Neural cell (in vitro differentiated cells): ENCODE results near the gene SFXN4. TPM values are rescaled to one million over a fixed set of nuclear protein-coding genes. Genes with fewer than 3 reads are reported as not detected.
"Not testable (repeated sequence)": the region's sequence is repeated elsewhere in the genome, so short reads cannot be mapped to it uniquely, and the experiment has no call there.

Experiments used
- H2AFZ ChIP-seq: fragments of 200-600, 300-800 bp; sonication (generic), shearing (Covaris generic); 2 replicates; pipeline ENCODE4 v1.6.0; 2014; ENCODE audit warnings: low read depth, mild to moderate bottlenecking, antibody characterized with exemption, low read length, moderate library complexity
- H3F3A ChIP-seq: fragments of 200-600 bp; shearing (Covaris generic); 2 replicates; pipeline ENCODE4 v1.6.1; 2016; ENCODE audit warnings: mild to moderate bottlenecking, moderate library complexity, mixed read lengths, antibody characterized with exemption, low read length; ENCODE audit not compliant: insufficient read depth, poor library complexity, severe bottlenecking
- H3K27ac ChIP-seq: fragments of 200-600, 300-800 bp; sonication (generic), shearing (Covaris generic); 2 replicates; pipeline ENCODE4 v1.5.1; 2014; ENCODE audit warnings: mild to moderate bottlenecking, low read length, moderate library complexity
- H3K27me3 ChIP-seq: fragments of 300-800, 200-600 bp; sonication (generic), shearing (Covaris generic); 2 replicates; pipeline ENCODE4 v1.6.0; 2014; ENCODE audit warnings: mild to moderate bottlenecking, low read depth, low read length, moderate library complexity; ENCODE audit not compliant: insufficient read depth
- H3K36me3 ChIP-seq: fragments of 300-800, 200-600 bp; sonication (generic), shearing (Covaris generic); 2 replicates; pipeline ENCODE4 v1.5.1; 2014; ENCODE audit warnings: mild to moderate bottlenecking, antibody characterized with exemption, low read length, moderate library complexity; ENCODE audit not compliant: insufficient read depth
- H3K4me2 ChIP-seq: fragments of 300-800, 200-600 bp; sonication (generic), shearing (Covaris generic); 2 replicates; pipeline ENCODE4 v1.6.0; 2014; ENCODE audit warnings: mild to moderate bottlenecking, low read length
- H3K4me3 ChIP-seq: fragments of 300-800, 200-600 bp; sonication (generic), shearing (Covaris generic); 2 replicates; pipeline ENCODE4 v1.5.1; 2014; ENCODE audit warnings: mild to moderate bottlenecking, low read length, moderate library complexity
- H3K79me2 ChIP-seq: fragments of 200-600 bp; shearing (Covaris generic); replicated peaks from 2 replicates; pipeline ENCODE4 v1.6.0; 2014; ENCODE audit warnings: mild to moderate bottlenecking, low read length, moderate library complexity; ENCODE audit not compliant: insufficient read depth
- H3K9ac ChIP-seq: fragments of 300-800, 200-600 bp; sonication (generic), shearing (Covaris generic); 2 replicates; pipeline ENCODE4 v1.6.1; 2016; ENCODE audit warnings: mild to moderate bottlenecking, low read length, mixed read lengths
- H3K9me2 ChIP-seq: fragments of 200-600 bp; shearing (Covaris generic); 2 replicates; pipeline ENCODE4 v1.6.1; 2016; ENCODE audit warnings: mild to moderate bottlenecking, low read length, mixed read lengths; ENCODE audit not compliant: insufficient read depth
- H3K9me3 ChIP-seq: fragments of 200-600, 300-800 bp; sonication (generic), shearing (Covaris generic); 2 replicates; pipeline ENCODE4 v1.6.1; 2016; ENCODE audit warnings: mild to moderate bottlenecking, mixed run types, low read length, moderate library complexity, mixed read lengths
- H4K20me1 ChIP-seq: fragments of 200-600 bp; shearing (Covaris generic); 2 replicates; pipeline ENCODE4 v1.6.1; 2016; ENCODE audit warnings: mild to moderate bottlenecking, mixed run types; ENCODE audit not compliant: insufficient read depth
- EP300 ChIP-seq: fragments of 450-650 bp; conservative IDR thresholded peaks from 2 replicates; pipeline ENCODE4 v1.6.1; 2014; ENCODE audit warnings: antibody characterized with exemption, mild to moderate bottlenecking, moderate library complexity; ENCODE audit not compliant: poor library complexity, severe bottlenecking
- EZH2 ChIP-seq: fragments of 200-600, 300-800 bp; shearing (Covaris generic), sonication (generic); IDR thresholded peaks from 2 replicates; pipeline ENCODE4 v1.6.1; 2014; ENCODE audit warnings: antibody characterized with exemption, low read length, borderline replicate concordance, mild to moderate bottlenecking; ENCODE audit not compliant: insufficient read depth, poor library complexity, severe bottlenecking
- MXI1 ChIP-seq: fragments of 450-650 bp; conservative IDR thresholded peaks from 2 replicates; pipeline ENCODE4 v1.6.1; 2014; ENCODE audit warnings: antibody characterized with exemption, mild to moderate bottlenecking; ENCODE audit not compliant: poor library complexity, severe bottlenecking
- POLR2AphosphoS5 ChIP-seq: IDR thresholded peaks from 2 replicates; pipeline ENCODE4 v1.6.1; 2012
- RAD21 ChIP-seq: fragments of 450-650 bp; conservative IDR thresholded peaks from 2 replicates; pipeline ENCODE4 v1.6.1; 2014; ENCODE audit warnings: antibody characterized with exemption, mild to moderate bottlenecking, moderate library complexity
- SMC3 ChIP-seq: fragments of 450-650 bp; conservative IDR thresholded peaks from 2 replicates; pipeline ENCODE4 v1.6.1; 2014; ENCODE audit warnings: antibody characterized with exemption, mild to moderate bottlenecking, moderate library complexity; ENCODE audit not compliant: poor library complexity
- TAF1 ChIP-seq: IDR thresholded peaks from 2 replicates; pipeline ENCODE4 v1.6.1; 2012; ENCODE audit warnings: low read depth
- polyA plus RNA-seq: library from polyadenylated mRNA; depleted of rRNA; stranded (reverse); fragments of >200 nt; gene quantifications from 2 replicates; pipeline ENCODE4 v1.2.3, GENCODE V29; 2014
- TF ChIP-seq, protein P1 (sequence below): fragments of 450-650 bp; IDR thresholded peaks from 2 replicates; pipeline ENCODE4 v1.5.1; 2014; ENCODE audit warnings: antibody characterized with exemption, mild to moderate bottlenecking, moderate library complexity; ENCODE audit not compliant: poor library complexity, severe bottlenecking
- TF ChIP-seq, protein P2 (sequence below): IDR thresholded peaks from 2 replicates; pipeline ENCODE4 v1.6.1; 2012; ENCODE audit warnings: borderline replicate concordance

SFXN4 gene
- polyA plus RNA-seq, 1 donor from 2014 or later, result 23.7 TPM

GRCh38 chr10:119153661-119154060, 11.9 kb downstream of the SFXN4 start:
- H3K4me2 ChIP-seq, result no peak overlapping the region
- no peaks in the 10 kb centered on the region for H3K79me2 ChIP-seq
- no peaks in the 10 kb centered on the region for H3K9me3 ChIP-seq
- H3K9ac ChIP-seq, result no peak overlapping the region
- H3K4me3 ChIP-seq, result no peak overlapping the region
- H3K27me3 ChIP-seq, result no peaks in the 10 kb centered on the region
- no peak overlapping the region for H2AFZ ChIP-seq
- H3F3A ChIP-seq, result no peaks in the 10 kb centered on the region
- no peaks in the 10 kb centered on the region for H3K9me2 ChIP-seq
- no peaks in the 10 kb centered on the region for H4K20me1 ChIP-seq
- H3K27ac ChIP-seq, result no peak overlapping the region
- TF ChIP-seq EP300 (no peak), EZH2 (no peak), SMC3 (no peak), TAF1 (no peak), POLR2AphosphoS5 (no peak), RAD21 (no peak), MXI1 (no peak)
- TF ChIP-seq, protein P1, sequence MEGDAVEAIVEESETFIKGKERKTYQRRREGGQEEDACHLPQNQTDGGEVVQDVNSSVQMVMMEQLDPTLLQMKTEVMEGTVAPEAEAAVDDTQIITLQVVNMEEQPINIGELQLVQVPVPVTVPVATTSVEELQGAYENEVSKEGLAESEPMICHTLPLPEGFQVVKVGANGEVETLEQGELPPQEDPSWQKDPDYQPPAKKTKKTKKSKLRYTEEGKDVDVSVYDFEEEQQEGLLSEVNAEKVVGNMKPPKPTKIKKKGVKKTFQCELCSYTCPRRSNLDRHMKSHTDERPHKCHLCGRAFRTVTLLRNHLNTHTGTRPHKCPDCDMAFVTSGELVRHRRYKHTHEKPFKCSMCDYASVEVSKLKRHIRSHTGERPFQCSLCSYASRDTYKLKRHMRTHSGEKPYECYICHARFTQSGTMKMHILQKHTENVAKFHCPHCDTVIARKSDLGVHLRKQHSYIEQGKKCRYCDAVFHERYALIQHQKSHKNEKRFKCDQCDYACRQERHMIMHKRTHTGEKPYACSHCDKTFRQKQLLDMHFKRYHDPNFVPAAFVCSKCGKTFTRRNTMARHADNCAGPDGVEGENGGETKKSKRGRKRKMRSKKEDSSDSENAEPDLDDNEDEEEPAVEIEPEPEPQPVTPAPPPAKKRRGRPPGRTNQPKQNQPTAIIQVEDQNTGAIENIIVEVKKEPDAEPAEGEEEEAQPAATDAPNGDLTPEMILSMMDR, result no peak
- TF ChIP-seq, protein P2, sequence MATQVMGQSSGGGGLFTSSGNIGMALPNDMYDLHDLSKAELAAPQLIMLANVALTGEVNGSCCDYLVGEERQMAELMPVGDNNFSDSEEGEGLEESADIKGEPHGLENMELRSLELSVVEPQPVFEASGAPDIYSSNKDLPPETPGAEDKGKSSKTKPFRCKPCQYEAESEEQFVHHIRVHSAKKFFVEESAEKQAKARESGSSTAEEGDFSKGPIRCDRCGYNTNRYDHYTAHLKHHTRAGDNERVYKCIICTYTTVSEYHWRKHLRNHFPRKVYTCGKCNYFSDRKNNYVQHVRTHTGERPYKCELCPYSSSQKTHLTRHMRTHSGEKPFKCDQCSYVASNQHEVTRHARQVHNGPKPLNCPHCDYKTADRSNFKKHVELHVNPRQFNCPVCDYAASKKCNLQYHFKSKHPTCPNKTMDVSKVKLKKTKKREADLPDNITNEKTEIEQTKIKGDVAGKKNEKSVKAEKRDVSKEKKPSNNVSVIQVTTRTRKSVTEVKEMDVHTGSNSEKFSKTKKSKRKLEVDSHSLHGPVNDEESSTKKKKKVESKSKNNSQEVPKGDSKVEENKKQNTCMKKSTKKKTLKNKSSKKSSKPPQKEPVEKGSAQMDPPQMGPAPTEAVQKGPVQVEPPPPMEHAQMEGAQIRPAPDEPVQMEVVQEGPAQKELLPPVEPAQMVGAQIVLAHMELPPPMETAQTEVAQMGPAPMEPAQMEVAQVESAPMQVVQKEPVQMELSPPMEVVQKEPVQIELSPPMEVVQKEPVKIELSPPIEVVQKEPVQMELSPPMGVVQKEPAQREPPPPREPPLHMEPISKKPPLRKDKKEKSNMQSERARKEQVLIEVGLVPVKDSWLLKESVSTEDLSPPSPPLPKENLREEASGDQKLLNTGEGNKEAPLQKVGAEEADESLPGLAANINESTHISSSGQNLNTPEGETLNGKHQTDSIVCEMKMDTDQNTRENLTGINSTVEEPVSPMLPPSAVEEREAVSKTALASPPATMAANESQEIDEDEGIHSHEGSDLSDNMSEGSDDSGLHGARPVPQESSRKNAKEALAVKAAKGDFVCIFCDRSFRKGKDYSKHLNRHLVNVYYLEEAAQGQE, result no peak
- H3K36me3 ChIP-seq, result no peaks in the 10 kb centered on the region

DNA sequence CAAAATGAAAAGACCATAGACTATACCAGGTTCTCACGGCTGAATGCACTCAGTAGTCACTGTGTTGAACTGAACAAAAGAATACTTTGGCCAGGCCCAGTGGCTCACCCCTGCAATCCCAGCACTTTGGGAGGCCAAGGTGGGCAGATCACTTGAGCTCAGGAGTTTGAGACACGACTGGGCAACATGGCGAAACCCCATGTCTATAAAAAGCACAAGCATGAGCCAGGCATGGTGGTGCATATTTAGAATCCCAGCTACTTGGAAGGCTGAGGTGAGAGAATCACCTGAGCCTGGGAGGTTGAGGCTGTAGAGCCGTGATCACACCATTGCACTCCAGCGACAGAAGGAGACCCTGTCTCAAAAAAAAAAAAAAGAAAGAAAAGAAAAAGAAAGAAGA, 12.5 kb downstream of the SFXN4 start:
- no peaks in the 10 kb centered on the region for H3K36me3 ChIP-seq
- H3F3A ChIP-seq, result no peaks in the 10 kb centered on the region
- no peak overlapping the region for H3K27ac ChIP-seq
- no peak overlapping the region for H2AFZ ChIP-seq
- no peak overlapping the region for H3K4me3 ChIP-seq
- TF ChIP-seq EZH2 (no peak), SMC3 (no peak), RAD21 (no peak)
- H3K9ac ChIP-seq, result no peak overlapping the region
- no peak overlapping the region for H3K4me2 ChIP-seq
- H3K79me2 ChIP-seq, result no peaks in the 10 kb centered on the region
- no peaks in the 10 kb centered on the region for H4K20me1 ChIP-seq
- H3K27me3 ChIP-seq, result no peaks in the 10 kb centered on the region
- no peaks in the 10 kb centered on the region for H3K9me2 ChIP-seq
- no peaks in the 10 kb centered on the region for H3K9me3 ChIP-seq

- H3F3A ChIP-seq, H3K27me3 ChIP-seq, H3K9me3 ChIP-seq, H3K9me2 ChIP-seq, H3K4me2 ChIP-seq, H2AFZ ChIP-seq, H3K79me2 ChIP-seq, H3K9ac ChIP-seq, H3K4me3 ChIP-seq, H3K36me3 ChIP-seq, H3K27ac ChIP-seq, H4K20me1 ChIP-seq: not testable (repeated sequence)
Measured at GRCh38 chr10:119151601-119152000, 13.9 kb downstream of the SFXN4 start.
